ENCODE data around the gene ZNF771. TPM values are rescaled to one million over a fixed set of nuclear protein-coding genes. Genes with fewer than 3 reads are reported as not detected.

Gene ZNF771
- total RNA-seq, 2 donors from 2014 or later: 5.8 to 6.3 TPM

DNA sequence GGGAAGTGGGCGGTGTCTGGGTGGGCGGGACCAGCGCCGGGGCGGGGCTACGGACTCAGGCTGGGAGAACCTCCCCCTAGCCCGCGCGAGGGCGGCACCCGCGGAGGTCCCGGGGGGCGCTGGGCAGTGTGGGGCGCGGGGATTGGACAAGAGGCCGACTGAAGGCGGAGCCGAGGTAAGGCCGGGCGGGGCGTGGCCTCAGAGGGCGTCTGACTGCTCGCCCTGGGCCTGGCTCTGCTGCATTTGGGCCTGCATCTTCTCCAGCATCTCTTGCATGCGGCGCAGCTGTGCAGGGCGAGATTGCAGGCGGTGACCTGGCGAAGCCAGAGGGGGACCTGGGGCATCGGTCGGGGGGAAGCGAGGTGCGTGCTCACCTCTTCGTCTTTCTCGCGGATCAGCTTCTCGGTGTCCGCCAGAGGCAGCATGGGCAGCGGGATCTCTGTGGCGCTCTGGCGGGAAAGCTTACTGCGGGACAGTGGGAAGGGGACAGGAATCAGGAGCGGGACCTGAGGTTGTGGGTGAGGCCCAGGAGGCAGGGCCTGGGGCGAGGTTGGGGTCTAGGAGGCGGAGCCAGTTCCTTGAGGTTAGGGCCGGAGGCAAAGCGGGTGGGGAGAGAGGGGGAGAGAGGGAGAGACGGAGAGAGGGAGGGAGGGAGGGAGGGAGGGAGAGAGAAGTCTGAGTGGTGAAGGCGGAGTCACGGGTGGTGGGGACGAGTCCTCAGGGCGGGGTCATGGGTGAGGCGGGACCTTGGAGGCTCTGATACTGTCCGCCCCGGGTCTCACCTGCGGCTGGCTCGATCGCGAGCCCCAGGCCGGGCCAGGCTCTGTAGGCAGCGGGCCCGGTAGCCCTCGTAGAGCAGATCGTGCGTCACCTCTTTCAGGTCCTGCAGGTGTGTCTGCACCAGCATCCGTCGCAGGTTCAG, 28.9 kb upstream of the ZNF771 start:
- ATAC-seq (replicated peaks in 1 of 2): peak; percentile 87 to 90
- Mint-ChIP-seq H3K4me3 (peak overlapping the region; percentile 92 to 99), H3K9me3 (peaks cover 0 to 2% of the 10 kb centered on the region in 2 donors), H3K27ac (peak overlapping the region; percentile 100), H3K36me3 (ENCODE audit: insufficient read depth in 2 of 2) (peaks cover 9 to 11% of the 10 kb centered on the region in 2 donors), H3K4me1 (ENCODE audit: low read depth) (peaks cover 58% of the 10 kb centered on the region), H3K27me3 (ENCODE audit: low read depth) (no peaks in the 10 kb centered on the region)
- DNase-seq: peak; percentile 99

- H3K27ac Mint-ChIP-seq: no peak overlapping the region
Observed at GRCh38 chr16:30379158-30379783, 28.1 kb upstream of the ZNF771 start.

DNA sequence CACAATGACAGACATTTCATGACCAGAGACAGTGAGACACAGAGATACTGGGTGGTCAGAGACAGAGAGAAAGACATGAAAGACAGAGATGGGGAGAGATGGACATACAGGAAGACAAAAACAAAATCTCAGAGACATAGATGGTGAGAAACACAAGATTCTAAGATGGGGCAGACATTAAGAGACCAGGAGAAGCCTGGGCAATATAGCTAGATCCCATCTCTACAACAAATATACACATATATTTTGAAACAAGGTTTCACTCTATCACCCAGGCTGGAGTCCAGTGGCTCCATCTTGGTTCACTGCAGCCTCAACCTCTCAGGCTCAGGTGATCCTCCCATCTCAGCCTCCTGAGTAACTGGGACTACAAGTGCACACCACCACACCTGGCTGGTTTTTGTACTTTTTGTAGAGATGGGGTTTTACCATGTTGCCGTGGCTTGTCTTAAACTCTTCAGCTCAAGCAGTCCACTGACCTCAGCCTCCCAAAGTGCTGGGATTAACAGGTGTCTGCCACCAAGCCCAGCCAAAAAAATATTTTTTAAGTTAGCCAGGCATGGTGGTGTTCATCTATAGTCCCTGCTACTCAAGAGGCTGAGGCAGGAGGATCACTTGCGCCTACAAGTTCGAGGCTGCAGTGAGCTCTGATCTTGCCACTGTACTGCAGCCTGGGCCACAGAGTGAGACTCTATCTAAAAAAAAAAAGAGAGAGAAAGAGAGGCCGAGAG, 27.2 kb upstream of the ZNF771 start:
- DNase-seq (no peak), ATAC-seq (replicated peaks in 1 of 2) (no peak)
- peaks cover 9 to 13% of the 10 kb centered on the region in 2 donors for H3K36me3 Mint-ChIP-seq (ENCODE audit: insufficient read depth in 2 of 2)
- peak overlapping the region; percentile 92 to 99 for H3K4me3 Mint-ChIP-seq
- peak overlapping the region; percentile 93 for H3K27ac Mint-ChIP-seq
- peaks cover 0 to 2% of the 10 kb centered on the region in 2 donors for H3K9me3 Mint-ChIP-seq
- H3K27me3 Mint-ChIP-seq (ENCODE audit: low read depth): no peaks in the 10 kb centered on the region
- peaks cover 65% of the 10 kb centered on the region for H3K4me1 Mint-ChIP-seq (ENCODE audit: low read depth)

More at GRCh38 chr16:30379158-30379783, 28.1 kb upstream of the ZNF771 start:
- ATAC-seq (replicated peaks in 1 of 2): no peak
- H3K4me3 Mint-ChIP-seq: peak overlapping the region; percentile 92 to 99
- H3K4me1 Mint-ChIP-seq (ENCODE audit: low read depth): peaks cover 65% of the 10 kb centered on the region
- H3K9me3 Mint-ChIP-seq: peaks cover 0 to 2% of the 10 kb centered on the region in 2 donors
- no peak for DNase-seq
- H3K27me3 Mint-ChIP-seq (ENCODE audit: low read depth): no peaks in the 10 kb centered on the region
- peaks cover 9 to 13% of the 10 kb centered on the region in 2 donors for H3K36me3 Mint-ChIP-seq (ENCODE audit: insufficient read depth in 2 of 2)

DNA sequence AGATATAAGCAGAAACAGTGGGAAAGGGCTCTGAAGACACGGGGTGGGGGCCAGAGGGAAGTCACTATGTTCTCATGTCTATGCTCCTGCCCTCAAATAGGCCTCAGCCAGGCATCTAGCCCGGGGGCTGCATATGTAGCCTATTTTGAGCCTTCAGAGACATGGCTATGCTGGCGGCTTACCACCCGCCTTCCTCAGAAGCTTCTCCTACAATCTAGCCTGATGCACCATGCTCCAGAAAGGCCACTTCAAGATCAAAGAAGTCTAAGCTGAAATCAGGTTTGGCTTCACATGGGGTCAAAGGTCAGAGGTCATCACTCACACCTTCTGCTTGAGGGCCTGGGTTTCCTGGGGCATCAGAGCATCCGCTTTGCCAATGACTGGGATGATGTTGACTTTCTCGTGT, 26.6 kb upstream of the ZNF771 start:
- peaks cover 9 to 13% of the 10 kb centered on the region in 2 donors for H3K36me3 Mint-ChIP-seq (ENCODE audit: insufficient read depth in 2 of 2)
- peaks cover 0 to 2% of the 10 kb centered on the region in 2 donors for H3K9me3 Mint-ChIP-seq
- DNase-seq (no peak), ATAC-seq (replicated peaks in 1 of 2) (no peak)
- no peaks in the 10 kb centered on the region for H3K27me3 Mint-ChIP-seq (ENCODE audit: low read depth)
- peak overlapping the region; percentile 93 for H3K27ac Mint-ChIP-seq
- H3K4me3 Mint-ChIP-seq: peak overlapping the region; percentile 85 to 92
- H3K4me1 Mint-ChIP-seq (ENCODE audit: low read depth): peaks cover 65% of the 10 kb centered on the region

DNA sequence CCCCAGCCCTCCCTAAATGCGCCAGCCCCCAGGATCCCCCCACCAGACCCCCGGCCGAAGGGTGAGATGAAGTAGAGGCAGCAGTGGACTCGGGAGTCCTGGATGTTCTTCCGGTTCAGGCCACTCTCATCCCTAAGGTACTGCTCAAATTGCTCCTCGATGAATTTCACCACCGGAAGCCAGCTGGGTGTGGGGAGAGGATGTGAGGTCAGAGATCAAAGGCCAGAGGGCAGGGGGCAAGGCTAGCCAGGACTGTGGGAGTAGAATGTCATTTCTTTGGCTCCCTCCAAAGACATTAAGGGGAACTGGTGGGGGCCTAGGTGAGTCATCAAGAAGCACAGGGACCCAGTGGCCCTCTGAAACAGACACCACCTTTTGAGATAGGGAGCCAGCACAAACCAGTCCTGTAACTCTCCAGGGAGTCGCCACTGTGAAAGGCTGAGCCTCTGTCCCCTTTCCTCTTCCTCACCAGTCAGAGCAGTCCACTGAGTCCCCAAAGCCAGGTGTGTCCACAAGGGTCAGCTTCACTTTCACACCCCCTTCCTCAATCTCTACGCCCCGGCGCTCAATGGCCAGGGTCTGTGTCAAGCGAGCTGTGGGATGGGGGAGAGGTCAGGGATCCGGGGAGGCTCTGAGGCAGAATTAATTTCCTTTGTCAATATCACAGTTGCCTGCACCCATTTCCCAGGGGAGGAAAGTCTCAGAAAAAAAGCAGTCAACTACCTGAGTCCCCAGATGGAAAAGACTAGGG, 25.9 kb upstream of the ZNF771 start:
- Mint-ChIP-seq H3K36me3 (ENCODE audit: insufficient read depth in 2 of 2) (peaks cover 9 to 13% of the 10 kb centered on the region in 2 donors), H3K9me3 (peaks cover 0 to 2% of the 10 kb centered on the region in 2 donors), H3K27ac (peak overlapping the region; percentile 93), H3K4me3 (peak overlapping the region; percentile 85 to 92), H3K4me1 (ENCODE audit: low read depth) (peaks cover 65% of the 10 kb centered on the region), H3K27me3 (ENCODE audit: low read depth) (no peaks in the 10 kb centered on the region)
- ATAC-seq (replicated peaks in 1 of 2) (no peak), DNase-seq (peak; percentile 44 to 65)

DNA sequence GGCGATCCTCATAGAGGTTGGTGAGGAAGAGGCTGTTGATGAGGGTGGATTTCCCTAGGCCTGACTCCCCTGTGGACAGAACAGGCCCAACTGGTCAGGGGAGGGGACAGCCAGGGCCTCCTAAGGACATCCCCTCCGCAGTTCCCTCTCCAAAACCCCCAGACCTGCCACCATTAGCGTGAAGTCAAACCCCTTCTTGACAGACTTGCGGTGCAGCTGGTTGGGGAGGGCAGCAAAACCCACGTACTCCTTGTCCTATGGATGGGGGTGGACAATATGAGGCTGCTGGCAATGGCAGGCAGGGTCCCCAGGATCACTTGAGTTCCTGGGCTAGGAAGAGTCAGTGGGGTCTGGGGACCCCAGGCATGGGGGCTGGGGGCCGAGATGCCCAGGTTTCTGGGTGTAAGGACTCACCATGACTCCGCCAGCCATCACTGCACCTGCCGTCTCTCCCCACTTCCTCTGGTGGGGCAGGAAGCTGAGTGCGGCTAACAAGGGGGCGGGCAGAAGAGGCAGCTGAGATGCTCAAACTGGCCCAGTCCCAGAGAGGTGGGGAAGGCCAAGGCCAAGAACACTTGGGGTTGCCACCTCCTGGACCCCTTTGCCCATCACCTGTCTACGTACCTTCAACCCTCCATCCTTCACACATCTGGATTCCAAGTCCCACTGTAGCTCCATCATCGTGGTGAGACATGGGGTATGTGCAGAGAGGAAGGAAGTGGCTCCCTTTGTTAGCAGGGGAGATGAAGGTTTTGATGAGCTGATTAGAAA, 25.1 kb upstream of the ZNF771 start, which contains the start of gene SEPTIN1:
SEPTIN1 (minus strand) TSS at position 451 of the 771 bp plus-strand sequence; CDS start at position 432, 19 bp downstream.
- peak; percentile 83 to 84 for DNase-seq
- Mint-ChIP-seq H3K36me3 (ENCODE audit: insufficient read depth in 2 of 2) (peaks cover 7 to 13% of the 10 kb centered on the region in 2 donors), H3K9me3 (peaks cover 0 to 2% of the 10 kb centered on the region in 2 donors), H3K4me3 (peak within 1 kb of the TSS; percentile 85 to 92), H3K4me1 (ENCODE audit: low read depth) (peaks cover 61% of the 10 kb centered on the region), H3K27me3 (ENCODE audit: low read depth) (no peaks in the 10 kb centered on the region), H3K27ac (peak within 1 kb of the TSS; percentile 93)
- peak; percentile 38 to 46 for ATAC-seq (replicated peaks in 1 of 2)

DNA sequence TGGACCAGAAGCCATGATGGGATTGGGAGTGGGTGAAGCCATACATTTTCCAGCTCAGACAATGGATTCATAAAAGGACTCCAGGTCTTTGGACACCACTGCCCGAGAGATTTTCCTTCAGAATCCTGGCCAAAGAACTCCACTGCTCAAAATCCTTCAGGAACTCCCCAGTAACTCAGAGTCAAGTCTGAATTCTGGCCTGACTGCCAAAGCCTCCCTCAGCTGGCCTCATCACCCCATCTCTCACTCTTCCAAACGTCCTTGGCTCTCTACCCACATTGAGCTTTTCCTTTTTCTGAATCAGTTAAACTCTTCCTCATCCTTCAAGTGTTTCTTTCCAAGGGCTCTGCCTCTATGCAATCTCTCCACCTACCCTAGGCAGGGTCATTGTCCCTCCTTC, 23.9 kb upstream of the ZNF771 start:
- peaks cover 0 to 2% of the 10 kb centered on the region in 2 donors for H3K9me3 Mint-ChIP-seq
- peak overlapping the region; percentile 72 for H3K27ac Mint-ChIP-seq
- H3K27me3 Mint-ChIP-seq (ENCODE audit: low read depth): no peaks in the 10 kb centered on the region
- no peak for ATAC-seq (replicated peaks in 1 of 2)
- no peak for DNase-seq
- H3K4me1 Mint-ChIP-seq (ENCODE audit: low read depth): peaks cover 51% of the 10 kb centered on the region
- H3K36me3 Mint-ChIP-seq (ENCODE audit: insufficient read depth in 2 of 2): peaks cover 4 to 10% of the 10 kb centered on the region in 2 donors
- H3K4me3 Mint-ChIP-seq: peak overlapping the region; percentile 85 to 92

DNA sequence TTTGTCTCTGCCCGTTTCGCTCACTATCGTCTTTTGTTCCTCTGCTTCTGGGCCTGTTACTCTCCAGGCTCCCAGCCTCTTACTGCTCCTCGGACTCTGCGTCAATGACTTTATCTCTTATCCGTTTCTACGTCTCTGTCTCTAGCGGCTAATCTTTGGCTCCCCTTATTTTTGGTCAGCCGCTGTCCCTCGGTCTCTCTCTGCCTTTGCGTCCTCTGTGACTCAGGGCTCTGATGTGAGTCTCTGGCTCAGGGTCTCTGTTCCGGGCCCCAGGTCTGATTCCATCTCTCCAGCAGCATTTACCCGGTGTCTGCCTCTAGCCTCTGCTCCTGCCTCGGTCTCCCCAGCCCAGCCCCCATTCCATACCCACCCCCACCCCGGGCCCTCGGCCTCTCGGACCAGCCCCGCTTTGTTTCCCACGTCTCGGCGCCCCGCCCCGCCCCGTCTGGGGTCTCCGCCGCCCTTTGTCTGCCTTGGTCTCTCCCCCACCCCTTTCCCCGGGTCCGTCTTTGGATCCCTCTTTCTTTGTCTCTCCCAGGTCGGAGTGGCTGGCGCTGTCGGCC, 12.7 kb upstream of the ZNF771 start:
- peak overlapping the region; percentile 77 for H3K27ac Mint-ChIP-seq
- ATAC-seq (replicated peaks in 1 of 2) (peak in 1 of 2 donors; percentile 8), DNase-seq (no peak)
- H3K4me3 Mint-ChIP-seq: peak overlapping the region; percentile 89 to 91
- peaks cover 2 to 3% of the 10 kb centered on the region in 2 donors for H3K36me3 Mint-ChIP-seq (ENCODE audit: insufficient read depth in 2 of 2)
- no peaks in the 10 kb centered on the region for H3K27me3 Mint-ChIP-seq (ENCODE audit: low read depth)
- H3K4me1 Mint-ChIP-seq (ENCODE audit: low read depth): peaks cover 40% of the 10 kb centered on the region
- H3K9me3 Mint-ChIP-seq: no peaks in the 10 kb centered on the region

GRCh38 chr16:30395155-30395991, 12.0 kb upstream of the ZNF771 start, which contains the start of gene ZNF48:
ZNF48 (plus strand) TSS chr16:30395420; CDS start chr16:30395795, 375 bp downstream.
- Mint-ChIP-seq H3K27me3 (ENCODE audit: low read depth) (no peaks in the 10 kb centered on the region), H3K4me3 (peak within 1 kb of the TSS; percentile 89 to 91), H3K36me3 (ENCODE audit: insufficient read depth in 2 of 2) (peaks cover 2 to 3% of the 10 kb centered on the region in 2 donors), H3K27ac (peak within 1 kb of the TSS; percentile 77), H3K4me1 (ENCODE audit: low read depth) (peaks cover 47% of the 10 kb centered on the region), H3K9me3 (no peaks in the 10 kb centered on the region)
- ATAC-seq (replicated peaks in 1 of 2): peak; percentile 81 to 84
- DNase-seq: peak; percentile 72 to 79

GRCh38 chr16:30395992-30396585, 11.3 kb upstream of the ZNF771 start:
- Mint-ChIP-seq H3K4me3 (peak overlapping the region; percentile 83 to 88), H3K27ac (peak overlapping the region; percentile 48), H3K27me3 (ENCODE audit: low read depth) (no peaks in the 10 kb centered on the region), H3K4me1 (ENCODE audit: low read depth) (peaks cover 52% of the 10 kb centered on the region), H3K36me3 (ENCODE audit: insufficient read depth in 2 of 2) (peaks cover 2 to 3% of the 10 kb centered on the region in 2 donors), H3K9me3 (no peaks in the 10 kb centered on the region)
- DNase-seq (no peak), ATAC-seq (replicated peaks in 1 of 2) (no peak)

Data from activated T-cell treated with anti-CD3 and anti-CD28 coated beads, Interleukin-2, amount 50 U/mL, for 72 hours (primary cell).